ENCODE measurements around the gene DCDC2C. TPM values are rescaled to one million over a fixed set of nuclear protein-coding genes. Genes with fewer than 3 reads are reported as not detected.

Gene DCDC2C
- total and polyA plus RNA-seq, 8 donors, result not detected

DNA sequence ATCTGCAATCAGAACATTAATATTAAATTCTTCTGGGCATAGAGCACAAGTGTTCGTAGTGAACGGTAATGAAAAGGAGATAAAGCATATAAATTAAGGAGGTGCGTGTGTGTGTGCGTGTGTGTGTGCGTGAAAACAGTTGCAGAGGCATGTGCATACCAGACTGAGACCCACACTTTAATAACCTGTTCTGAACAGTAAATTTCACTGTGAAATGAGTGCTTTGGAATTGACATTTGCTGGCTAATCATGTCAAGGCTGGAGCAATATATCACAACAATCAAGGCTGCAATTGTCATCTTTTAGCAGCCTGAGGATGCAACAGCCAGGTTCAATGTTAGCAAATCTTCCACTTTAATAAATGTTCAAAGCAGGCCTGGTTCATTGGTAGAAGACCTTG, 57.9 kb downstream of the DCDC2C start:
- DNase-seq, result no peak
- peaks cover 0 to 12% of the 10 kb centered on the region in 2 donors for H3K27me3 ChIP-seq
- H3K4me1 ChIP-seq, result no peaks in the 10 kb centered on the region
- H3K4me3 ChIP-seq, result no peak overlapping the region
- H3K9me3 ChIP-seq, result no peaks in the 10 kb centered on the region
- H3K36me3 ChIP-seq, result no peaks in the 10 kb centered on the region
- no peak overlapping the region for H3K27ac ChIP-seq
- TF ChIP-seq, protein P1, sequence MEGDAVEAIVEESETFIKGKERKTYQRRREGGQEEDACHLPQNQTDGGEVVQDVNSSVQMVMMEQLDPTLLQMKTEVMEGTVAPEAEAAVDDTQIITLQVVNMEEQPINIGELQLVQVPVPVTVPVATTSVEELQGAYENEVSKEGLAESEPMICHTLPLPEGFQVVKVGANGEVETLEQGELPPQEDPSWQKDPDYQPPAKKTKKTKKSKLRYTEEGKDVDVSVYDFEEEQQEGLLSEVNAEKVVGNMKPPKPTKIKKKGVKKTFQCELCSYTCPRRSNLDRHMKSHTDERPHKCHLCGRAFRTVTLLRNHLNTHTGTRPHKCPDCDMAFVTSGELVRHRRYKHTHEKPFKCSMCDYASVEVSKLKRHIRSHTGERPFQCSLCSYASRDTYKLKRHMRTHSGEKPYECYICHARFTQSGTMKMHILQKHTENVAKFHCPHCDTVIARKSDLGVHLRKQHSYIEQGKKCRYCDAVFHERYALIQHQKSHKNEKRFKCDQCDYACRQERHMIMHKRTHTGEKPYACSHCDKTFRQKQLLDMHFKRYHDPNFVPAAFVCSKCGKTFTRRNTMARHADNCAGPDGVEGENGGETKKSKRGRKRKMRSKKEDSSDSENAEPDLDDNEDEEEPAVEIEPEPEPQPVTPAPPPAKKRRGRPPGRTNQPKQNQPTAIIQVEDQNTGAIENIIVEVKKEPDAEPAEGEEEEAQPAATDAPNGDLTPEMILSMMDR (IDR thresholded peaks at IDR 0.05), result no peak
- intact Hi-C loops (cut with DNase I), result no loop called here
- ATAC-seq, result no peak

DNA sequence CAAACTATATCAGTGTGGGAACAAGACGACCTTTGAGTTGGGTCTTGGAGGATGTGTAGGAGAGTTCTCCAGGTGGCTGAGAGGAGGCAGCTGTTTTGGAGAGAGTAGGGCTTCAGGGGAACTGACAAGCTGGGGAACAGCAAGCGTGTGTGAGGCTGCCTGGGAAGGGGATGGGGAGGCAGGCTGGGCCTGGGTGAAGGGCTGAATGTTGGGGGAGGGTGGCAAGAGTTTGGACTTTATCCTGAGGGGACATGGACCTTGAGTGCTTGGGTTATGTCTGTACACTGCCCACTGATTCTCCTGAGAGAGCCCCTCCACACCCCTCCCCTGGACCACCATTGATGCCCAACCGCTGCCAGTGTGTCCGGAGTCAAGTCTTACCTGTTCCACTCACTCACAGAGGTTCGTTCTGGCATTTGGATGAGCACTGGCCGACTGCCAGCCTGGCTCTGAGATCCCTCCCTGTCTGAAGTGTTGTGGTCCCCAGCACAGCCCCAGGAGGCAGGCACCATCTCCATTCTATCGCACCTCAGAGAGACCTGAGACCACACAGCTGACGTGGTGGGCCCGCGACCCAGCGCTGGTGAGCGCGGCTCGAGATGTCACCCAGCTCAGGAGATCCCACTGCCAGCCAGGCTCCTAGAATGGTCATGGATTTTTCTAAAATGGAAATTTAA, 59.5 kb downstream of the DCDC2C start:
- ATAC-seq, result no peak
- Histone ChIP-seq H3K27me3 (peaks cover 0 to 12% of the 10 kb centered on the region in 2 donors), H3K4me3 (no peak overlapping the region), H3K27ac (no peak overlapping the region), H3K4me1 (no peaks in the 10 kb centered on the region), H3K9me3 (no peaks in the 10 kb centered on the region), H3K36me3 (no peaks in the 10 kb centered on the region)
- intact Hi-C loops (cut with DNase I), result no loop called here
- TF ChIP-seq, protein P1 (IDR thresholded peaks at IDR 0.05), result no peak
- DNase-seq, result no peak

DNA sequence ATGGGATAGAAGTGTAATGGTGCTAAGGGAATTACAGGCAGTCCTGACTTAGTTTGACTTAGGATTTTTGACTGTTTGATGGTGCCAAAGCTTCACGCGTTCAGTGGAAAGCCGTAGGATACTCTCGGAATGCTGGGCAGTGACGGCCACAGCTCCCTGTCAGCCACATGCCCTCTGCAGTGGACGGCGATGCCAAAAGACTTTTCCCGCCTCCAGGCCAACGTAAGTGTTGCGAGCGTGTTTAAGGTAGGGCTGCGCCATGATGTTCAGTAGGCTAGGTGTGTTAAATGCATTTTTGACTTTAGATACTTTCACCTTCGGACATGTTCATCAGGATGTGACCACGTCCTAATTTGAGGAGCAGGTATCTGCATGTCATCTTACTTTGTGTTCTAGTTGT, 63.4 kb downstream of the DCDC2C start:
- intact Hi-C loops (cut with DNase I), result no loop called here
- H3K4me3 ChIP-seq, result no peak overlapping the region
- DNase-seq (no peak), ATAC-seq (no peak)
- no peaks in the 10 kb centered on the region for H3K36me3 ChIP-seq
- peaks cover 0 to 6% of the 10 kb centered on the region in 2 donors for H3K27me3 ChIP-seq
- H3K4me1 ChIP-seq, result no peaks in the 10 kb centered on the region
- TF ChIP-seq, protein P1 (IDR thresholded peaks at IDR 0.05), result no peak
- no peaks in the 10 kb centered on the region for H3K9me3 ChIP-seq
- no peak overlapping the region for H3K27ac ChIP-seq

DNA sequence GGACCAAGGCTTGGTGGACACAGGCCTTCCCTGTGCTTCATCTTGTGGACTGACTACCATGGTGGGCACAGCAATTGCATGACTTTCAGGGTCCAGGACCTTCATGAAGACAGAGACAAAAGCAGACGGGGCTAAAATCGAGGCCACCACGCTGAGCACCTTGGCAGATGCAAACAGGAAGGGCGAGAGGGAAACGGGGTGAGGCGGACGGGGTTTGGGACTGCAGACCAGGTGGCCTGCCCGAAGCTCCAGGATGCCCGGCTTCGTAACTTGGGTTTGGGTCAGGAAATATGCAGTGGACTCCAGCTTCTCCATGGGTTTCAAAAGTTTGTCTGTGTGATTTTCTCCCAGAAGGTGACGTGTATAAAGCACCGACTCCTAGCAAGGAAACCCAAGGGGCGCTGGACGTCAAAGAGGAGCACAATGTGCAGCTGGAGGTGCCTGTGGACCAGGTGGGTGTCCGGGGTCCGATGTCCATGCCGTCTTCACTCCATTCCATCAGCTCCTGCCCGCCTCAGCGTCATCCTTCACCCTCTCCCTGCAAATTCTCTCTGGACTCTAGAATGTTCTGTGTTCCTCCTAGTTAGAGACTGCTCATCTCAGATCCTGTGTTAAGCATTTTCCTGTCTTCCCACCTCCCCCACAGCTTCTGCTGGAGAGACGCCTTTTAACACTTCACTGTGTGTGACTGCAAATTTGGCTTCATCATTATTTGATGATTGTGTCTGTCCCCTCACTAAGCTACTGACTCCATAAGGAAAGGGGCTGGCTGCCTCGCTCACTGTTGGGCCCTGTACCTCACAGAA, 65.8 kb downstream of the DCDC2C start:
- Histone ChIP-seq H3K9me3 (no peaks in the 10 kb centered on the region), H3K27ac (no peak overlapping the region), H3K4me1 (no peaks in the 10 kb centered on the region), H3K27me3 (peaks cover 0 to 7% of the 10 kb centered on the region in 2 donors), H3K4me3 (no peak overlapping the region), H3K36me3 (no peaks in the 10 kb centered on the region)
- no peak for DNase-seq
- TF ChIP-seq, protein P1 (IDR thresholded peaks at IDR 0.05), result no peak
- intact Hi-C loops (cut with DNase I), result no loop called here
- ATAC-seq, result no peak

DNA sequence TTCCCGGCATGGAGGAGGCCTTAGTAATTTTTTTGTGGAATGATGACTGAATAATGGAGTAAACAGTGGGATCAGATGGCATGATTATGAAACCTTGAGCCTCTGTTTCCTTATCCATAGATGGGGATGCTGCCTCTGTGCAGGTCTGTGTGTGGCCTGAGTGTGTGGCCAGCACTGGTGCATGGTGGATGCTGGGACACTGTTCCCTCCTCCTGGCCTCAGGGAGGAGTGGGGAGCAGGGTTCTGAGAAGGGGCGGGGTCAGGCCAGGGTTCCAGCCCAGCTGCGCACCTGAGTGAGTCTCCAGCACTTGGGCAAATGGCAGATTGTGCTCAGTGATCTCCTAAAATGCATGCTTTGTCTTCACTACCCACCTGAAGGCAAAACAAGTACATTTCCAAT, 66.4 kb downstream of the DCDC2C start:
- H3K27ac ChIP-seq, result no peak overlapping the region
- H3K4me1 ChIP-seq, result no peaks in the 10 kb centered on the region
- H3K4me3 ChIP-seq, result no peak overlapping the region
- no peaks in the 10 kb centered on the region for H3K9me3 ChIP-seq
- DNase-seq, result no peak
- H3K36me3 ChIP-seq, result no peaks in the 10 kb centered on the region
- TF ChIP-seq, protein P1 (IDR thresholded peaks at IDR 0.05), result no peak
- H3K27me3 ChIP-seq, result peaks cover 0 to 10% of the 10 kb centered on the region in 2 donors
- intact Hi-C loops (cut with DNase I), result no loop called here
- ATAC-seq, result no peak

Measured in left lung (tissue), 10 donors.